ENCODE data around the gene CHCHD3.

The CHCHD3 gene

DNA sequence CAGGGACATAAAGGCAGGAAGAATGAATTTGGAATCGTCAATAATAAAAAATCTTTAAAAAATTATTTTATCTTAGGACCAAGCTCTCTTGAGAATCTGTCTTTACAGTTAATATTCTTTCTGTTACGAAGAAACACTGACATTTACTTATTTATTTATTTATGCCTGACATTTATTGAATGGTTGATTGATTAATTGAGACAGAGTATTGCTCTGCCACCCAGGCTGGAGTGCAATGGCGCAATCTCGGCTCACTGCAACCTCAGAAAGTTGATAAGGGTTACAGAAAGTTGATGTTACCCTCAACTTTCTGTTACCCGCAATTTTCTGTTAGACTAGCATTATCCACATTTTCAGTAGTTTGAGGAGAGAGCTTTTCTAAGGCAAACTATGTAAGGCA lies 70.1 kb downstream of the CHCHD3 start (continued):
- TF ChIP-seq, protein P1, sequence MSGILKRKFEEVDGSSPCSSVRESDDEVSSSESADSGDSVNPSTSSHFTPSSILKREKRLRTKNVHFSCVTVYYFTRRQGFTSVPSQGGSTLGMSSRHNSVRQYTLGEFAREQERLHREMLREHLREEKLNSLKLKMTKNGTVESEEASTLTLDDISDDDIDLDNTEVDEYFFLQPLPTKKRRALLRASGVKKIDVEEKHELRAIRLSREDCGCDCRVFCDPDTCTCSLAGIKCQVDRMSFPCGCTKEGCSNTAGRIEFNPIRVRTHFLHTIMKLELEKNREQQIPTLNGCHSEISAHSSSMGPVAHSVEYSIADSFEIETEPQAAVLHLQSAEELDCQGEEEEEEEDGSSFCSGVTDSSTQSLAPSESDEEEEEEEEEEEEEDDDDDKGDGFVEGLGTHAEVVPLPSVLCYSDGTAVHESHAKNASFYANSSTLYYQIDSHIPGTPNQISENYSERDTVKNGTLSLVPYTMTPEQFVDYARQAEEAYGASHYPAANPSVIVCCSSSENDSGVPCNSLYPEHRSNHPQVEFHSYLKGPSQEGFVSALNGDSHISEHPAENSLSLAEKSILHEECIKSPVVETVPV (CRISPR knock-in tag; IDR thresholded peaks at IDR 0.05) = no peak
- TF ChIP-seq ESRRG (CRISPR knock-in tag; IDR thresholded peaks at IDR 0.05) (no peak), ZNF8 (CRISPR knock-in tag; IDR thresholded peaks at IDR 0.05) (no peak), ISL1 (CRISPR knock-in tag; IDR thresholded peaks at IDR 0.05) (no peak)

GRCh38 chr7:133009426-133010252 lies 72.3 kb downstream of the CHCHD3 start:
- no peak for ATAC-seq
- TF ChIP-seq OSR1 (CRISPR knock-in tag; IDR thresholded peaks at IDR 0.05) = no peak
- no peak for TF ChIP-seq ZFP30 (CRISPR knock-in tag; IDR thresholded peaks at IDR 0.05)
- TF ChIP-seq, protein P2, sequence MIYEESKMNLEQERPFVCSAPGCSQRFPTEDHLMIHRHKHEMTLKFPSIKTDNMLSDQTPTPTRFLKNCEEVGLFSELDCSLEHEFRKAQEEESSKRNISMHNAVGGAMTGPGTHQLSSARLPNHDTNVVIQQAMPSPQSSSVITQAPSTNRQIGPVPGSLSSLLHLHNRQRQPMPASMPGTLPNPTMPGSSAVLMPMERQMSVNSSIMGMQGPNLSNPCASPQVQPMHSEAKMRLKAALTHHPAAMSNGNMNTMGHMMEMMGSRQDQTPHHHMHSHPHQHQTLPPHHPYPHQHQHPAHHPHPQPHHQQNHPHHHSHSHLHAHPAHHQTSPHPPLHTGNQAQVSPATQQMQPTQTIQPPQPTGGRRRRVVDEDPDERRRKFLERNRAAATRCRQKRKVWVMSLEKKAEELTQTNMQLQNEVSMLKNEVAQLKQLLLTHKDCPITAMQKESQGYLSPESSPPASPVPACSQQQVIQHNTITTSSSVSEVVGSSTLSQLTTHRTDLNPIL (CRISPR knock-in tag; IDR thresholded peaks at IDR 0.05; ENCODE audit: low read depth) = no peak
- no peak for TF ChIP-seq ZFP3 (CRISPR knock-in tag; IDR thresholded peaks at IDR 0.05)
- no peak for TF ChIP-seq ISL1 (CRISPR knock-in tag; IDR thresholded peaks at IDR 0.05)
- no peak for TF ChIP-seq ESRRG (CRISPR knock-in tag; IDR thresholded peaks at IDR 0.05)
- no peak for TF ChIP-seq ZC3H10 (CRISPR knock-in tag; IDR thresholded peaks at IDR 0.05)
- TF ChIP-seq TCF4 (CRISPR knock-in tag; IDR thresholded peaks at IDR 0.05; ENCODE audit: borderline replicate concordance) = no peak
- TF ChIP-seq, protein P3, sequence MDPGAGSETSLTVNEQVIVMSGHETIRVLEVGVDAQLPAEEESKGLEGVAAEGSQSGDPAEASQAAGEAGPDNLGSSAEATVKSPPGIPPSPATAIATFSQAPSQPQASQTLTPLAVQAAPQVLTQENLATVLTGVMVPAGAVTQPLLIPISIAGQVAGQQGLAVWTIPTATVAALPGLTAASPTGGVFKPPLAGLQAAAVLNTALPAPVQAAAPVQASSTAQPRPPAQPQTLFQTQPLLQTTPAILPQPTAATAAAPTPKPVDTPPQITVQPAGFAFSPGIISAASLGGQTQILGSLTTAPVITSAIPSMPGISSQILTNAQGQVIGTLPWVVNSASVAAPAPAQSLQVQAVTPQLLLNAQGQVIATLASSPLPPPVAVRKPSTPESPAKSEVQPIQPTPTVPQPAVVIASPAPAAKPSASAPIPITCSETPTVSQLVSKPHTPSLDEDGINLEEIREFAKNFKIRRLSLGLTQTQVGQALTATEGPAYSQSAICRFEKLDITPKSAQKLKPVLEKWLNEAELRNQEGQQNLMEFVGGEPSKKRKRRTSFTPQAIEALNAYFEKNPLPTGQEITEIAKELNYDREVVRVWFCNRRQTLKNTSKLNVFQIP (CRISPR knock-in tag; IDR thresholded peaks at IDR 0.05; ENCODE audit: borderline replicate concordance, low read depth) = no peak
- no peak for TF ChIP-seq RARB (CRISPR knock-in tag; IDR thresholded peaks at IDR 0.05)
- TF ChIP-seq TSHZ2 (CRISPR knock-in tag; IDR thresholded peaks at IDR 0.05) = no peak
- no peak for TF ChIP-seq ZNF565 (CRISPR knock-in tag; conservative IDR thresholded peaks at IDR 0.05; ENCODE audit: low read depth)
- TF ChIP-seq PPARA (CRISPR knock-in tag; IDR thresholded peaks at IDR 0.05; ENCODE audit: borderline replicate concordance) = no peak
- TF ChIP-seq, protein P4, sequence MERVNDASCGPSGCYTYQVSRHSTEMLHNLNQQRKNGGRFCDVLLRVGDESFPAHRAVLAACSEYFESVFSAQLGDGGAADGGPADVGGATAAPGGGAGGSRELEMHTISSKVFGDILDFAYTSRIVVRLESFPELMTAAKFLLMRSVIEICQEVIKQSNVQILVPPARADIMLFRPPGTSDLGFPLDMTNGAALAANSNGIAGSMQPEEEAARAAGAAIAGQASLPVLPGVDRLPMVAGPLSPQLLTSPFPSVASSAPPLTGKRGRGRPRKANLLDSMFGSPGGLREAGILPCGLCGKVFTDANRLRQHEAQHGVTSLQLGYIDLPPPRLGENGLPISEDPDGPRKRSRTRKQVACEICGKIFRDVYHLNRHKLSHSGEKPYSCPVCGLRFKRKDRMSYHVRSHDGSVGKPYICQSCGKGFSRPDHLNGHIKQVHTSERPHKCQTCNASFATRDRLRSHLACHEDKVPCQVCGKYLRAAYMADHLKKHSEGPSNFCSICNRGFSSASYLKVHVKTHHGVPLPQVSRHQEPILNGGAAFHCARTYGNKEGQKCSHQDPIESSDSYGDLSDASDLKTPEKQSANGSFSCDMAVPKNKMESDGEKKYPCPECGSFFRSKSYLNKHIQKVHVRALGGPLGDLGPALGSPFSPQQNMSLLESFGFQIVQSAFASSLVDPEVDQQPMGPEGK (CRISPR knock-in tag; IDR thresholded peaks at IDR 0.05; ENCODE audit: borderline replicate concordance) = no peak

GRCh38 chr7:133007961-133008360 lies 73.9 kb downstream of the CHCHD3 start:
- TF ChIP-seq ZC3H10 (CRISPR knock-in tag; IDR thresholded peaks at IDR 0.05) (no peak), TCF4 (CRISPR knock-in tag; IDR thresholded peaks at IDR 0.05; ENCODE audit: borderline replicate concordance) (no peak), ESRRG (CRISPR knock-in tag; IDR thresholded peaks at IDR 0.05) (no peak), ZNF8 (CRISPR knock-in tag; IDR thresholded peaks at IDR 0.05) (no peak), GLIS3 (CRISPR knock-in tag; IDR thresholded peaks at IDR 0.05) (no peak), ZNF565 (CRISPR knock-in tag; conservative IDR thresholded peaks at IDR 0.05; ENCODE audit: low read depth) (no peak), CSDC2 (CRISPR knock-in tag; IDR thresholded peaks at IDR 0.05) (no peak), BACH2 (CRISPR knock-in tag; IDR thresholded peaks at IDR 0.05; ENCODE audit: borderline replicate concordance) (no peak), ZNF70 (CRISPR knock-in tag; IDR thresholded peaks at IDR 0.05) (no peak), ARNTL (CRISPR knock-in tag; IDR thresholded peaks at IDR 0.05; ENCODE audit: borderline replicate concordance, low read depth) (no peak), ZFP3 (CRISPR knock-in tag; IDR thresholded peaks at IDR 0.05) (no peak), RARB (CRISPR knock-in tag; IDR thresholded peaks at IDR 0.05) (no peak), TOX (CRISPR knock-in tag; IDR thresholded peaks at IDR 0.05; ENCODE audit: borderline replicate concordance) (no peak), PPARA (CRISPR knock-in tag; IDR thresholded peaks at IDR 0.05; ENCODE audit: borderline replicate concordance) (no peak), SNAI2 (CRISPR knock-in tag; IDR thresholded peaks at IDR 0.05) (no peak), OSR1 (CRISPR knock-in tag; IDR thresholded peaks at IDR 0.05) (no peak)
- TF ChIP-seq, protein P3 (CRISPR knock-in tag; IDR thresholded peaks at IDR 0.05; ENCODE audit: borderline replicate concordance, low read depth) = no peak
- TF ChIP-seq, protein P4 (CRISPR knock-in tag; IDR thresholded peaks at IDR 0.05; ENCODE audit: borderline replicate concordance) = no peak
- ATAC-seq = no peak

All from SK-N-SH treated with all-trans-retinoic acid at 6 μM for 48 hours (cell line).